ENCODE measurements around the gene ZPR1. TPM values are rescaled to one million over a fixed set of nuclear protein-coding genes. Genes with fewer than 3 reads are reported as not detected.

The ZPR1 gene
- total and polyA plus RNA-seq, 2 of the 4 experiments (the other 2 are of a cell fraction) = 40.8 to 52.0 TPM

GRCh38 chr11:116811194-116811593 is 23.4 kb upstream of the ZPR1 start:
- Histone ChIP-seq H2AK5ac (ENCODE audit: low read depth, low read length) (no peak overlapping the region), H3K79me1 (ENCODE audit: low read depth in 1 of 2, low read length in 2 of 2) (no peaks in the 10 kb centered on the region), H3K18ac (ENCODE audit: low read depth, low read length) (no peak overlapping the region), H4K91ac (ENCODE audit: insufficient read depth, low read depth, low read length) (no peak overlapping the region), H2BK20ac (ENCODE audit: low read depth, low read length) (no peak overlapping the region), H3K9me3 (ENCODE audit: control insufficient read depth, insufficient read depth, low read length) (peaks cover 3% of the 10 kb centered on the region), H3K4me2 (ENCODE audit: low read depth, low read length) (no peak overlapping the region), H2AK9ac (replicated peaks; ENCODE audit: low read depth, low read length, poor library complexity) (no peak overlapping the region), H2AFZ (replicated peaks; ENCODE audit: low read length, poor library complexity) (no peak overlapping the region), H4K8ac (ENCODE audit: low read depth in 2 of 2, low read length in 2 of 2) (no peak overlapping the region), H4K5ac (ENCODE audit: low read depth, low read length) (no peak overlapping the region), H3K4ac (ENCODE audit: low read depth, low read length) (no peak overlapping the region), H3K14ac (replicated peaks; ENCODE audit: low read depth, low read length) (no peak overlapping the region), H3K23ac (ENCODE audit: low read depth, low read length) (no peak overlapping the region), H3K36me3 (ENCODE audit: control insufficient read depth, insufficient read depth, low read length) (no peaks in the 10 kb centered on the region), H3K27ac (ENCODE audit: insufficient read depth, low read length) (no peak overlapping the region), H3K4me1 (ENCODE audit: control insufficient read depth, insufficient read depth, low read length) (peaks cover 3% of the 10 kb centered on the region; the same call in 1 of the 2 replicates), H3K4me3 (ENCODE audit: insufficient read depth, low read depth, low read length) (no peak overlapping the region), H3K9ac (ENCODE audit: low read depth, low read length) (no peak overlapping the region), H2BK15ac (ENCODE audit: low read depth, low read length) (no peak overlapping the region), H3K9me1 (ENCODE audit: insufficient read depth, low read length) (no peaks in the 10 kb centered on the region), H4K20me1 (ENCODE audit: insufficient read depth, low read length) (no peaks in the 10 kb centered on the region), H3K56ac (ENCODE audit: extremely low read depth, insufficient read depth, low read length) (no peak overlapping the region), H3K27me3 (ENCODE audit: control insufficient read depth, insufficient read depth, low read length) (peaks cover 4% of the 10 kb centered on the region; the same call in 1 of the 2 replicates), H2BK120ac (ENCODE audit: low read depth, low read length) (no peak overlapping the region), H2BK5ac (ENCODE audit: low read depth, low read length, poor library complexity, severe bottlenecking) (no peak overlapping the region)
- dilution Hi-C loops (cut with HindIII; ENCODE audit: low sequenced_read_pairs, unreplicated experiment) (no loop called here), intact Hi-C loops (cut with micrococcal nuclease) (no loop called here), in situ Hi-C loops (cut with MboI; ENCODE audit: low sequenced_read_pairs) (no loop called here)
- TF ChIP-seq MXI1 (IDR thresholded peaks at IDR 0.05; ENCODE audit: borderline replicate concordance, low read depth, low read length) (no peak), RAD21 (IDR thresholded peaks at IDR 0.05; ENCODE audit: low read length) (no peak), USF2 (IDR thresholded peaks at IDR 0.05; ENCODE audit: low read depth, low read length) (no peak), FOS (IDR thresholded peaks at IDR 0.05; ENCODE audit: low read depth, low read length) (no peak), RCOR1 (IDR thresholded peaks at IDR 0.05; ENCODE audit: insufficient replicate concordance, low read length) (no peak), MAFK (IDR thresholded peaks at IDR 0.05; ENCODE audit: low read depth, low read length) (no peak), SMC3 (IDR thresholded peaks at IDR 0.05; ENCODE audit: low read depth, low read length) (no peak), BHLHE40 (IDR thresholded peaks at IDR 0.05; ENCODE audit: low read depth, low read length) (no peak), MAZ (IDR thresholded peaks at IDR 0.05; ENCODE audit: borderline replicate concordance, low read depth, low read length) (no peak), POLR2A (IDR thresholded peaks at IDR 0.05; ENCODE audit: low read depth, low read length) (no peak), CTCF (conservative IDR thresholded peaks at IDR 0.05; ENCODE audit: low read depth, low read length) (no peak), RFX5 (IDR thresholded peaks at IDR 0.05; ENCODE audit: low read depth, low read length) (no peak), ELK1 (IDR thresholded peaks at IDR 0.05; ENCODE audit: borderline replicate concordance, low read depth, low read length) (no peak), NFE2L2 (IDR thresholded peaks at IDR 0.05; ENCODE audit: low read depth, low read length) (no peak), CHD1 (IDR thresholded peaks at IDR 0.05; ENCODE audit: low read depth, low read length) (no peak), CEBPB (IDR thresholded peaks at IDR 0.05; ENCODE audit: low read depth, low read length) (no peak)
- CTCF ChIA-PET = no interaction called here
- WGBS, 2 experiments (ENCODE audit: extremely low coverage in 2 of 2, insufficient read length in 1 of 2) = no CpG with 5 or more reads among the region's 3 CpGs
- no TSS peak for BruUV-seq (replicated peaks)
- ATAC-seq (ENCODE audit: low read depth) (no peak), DNase-seq (no peak)
- POLR2A ChIA-PET (ENCODE audit: unreplicated experiment) = no interaction called here
